Thyroid gland (tissue), 4 donors: ENCODE results near the gene SLITRK6.

ENCODE experiments used
- POLR2A ChIP-seq, 2 donors: fragments of 450-650 bp; IDR thresholded peaks; one replicate each; pipeline ENCODE4 v1.6.1; 2017; ENCODE audit warnings: antibody characterized with exemption in 2 of 2, mild to moderate bottlenecking in 2 of 2, moderate library complexity in 1 of 2
- TF ChIP-seq, protein P1 (sequence below), 6 experiments: fragments of 200-600 bp in 3 of 6; fragments of 450-650 bp in 3 of 6; sonication (generic) in 3 of 6; IDR thresholded peaks; one replicate each; pipeline ENCODE4 v1.5.1; 2016 to 2019; ENCODE audit warnings: antibody characterized with exemption in 6 of 6, mild to moderate bottlenecking in 2 of 6, inconsistent platforms in 1 of 6, moderate library complexity in 1 of 6

GRCh38 chr13:85833921-85834320 lies 34.7 kb upstream of the SLITRK6 start:
- no peak for TF ChIP-seq POLR2A (IDR thresholded peaks at IDR 0.05)
- TF ChIP-seq, protein P1, sequence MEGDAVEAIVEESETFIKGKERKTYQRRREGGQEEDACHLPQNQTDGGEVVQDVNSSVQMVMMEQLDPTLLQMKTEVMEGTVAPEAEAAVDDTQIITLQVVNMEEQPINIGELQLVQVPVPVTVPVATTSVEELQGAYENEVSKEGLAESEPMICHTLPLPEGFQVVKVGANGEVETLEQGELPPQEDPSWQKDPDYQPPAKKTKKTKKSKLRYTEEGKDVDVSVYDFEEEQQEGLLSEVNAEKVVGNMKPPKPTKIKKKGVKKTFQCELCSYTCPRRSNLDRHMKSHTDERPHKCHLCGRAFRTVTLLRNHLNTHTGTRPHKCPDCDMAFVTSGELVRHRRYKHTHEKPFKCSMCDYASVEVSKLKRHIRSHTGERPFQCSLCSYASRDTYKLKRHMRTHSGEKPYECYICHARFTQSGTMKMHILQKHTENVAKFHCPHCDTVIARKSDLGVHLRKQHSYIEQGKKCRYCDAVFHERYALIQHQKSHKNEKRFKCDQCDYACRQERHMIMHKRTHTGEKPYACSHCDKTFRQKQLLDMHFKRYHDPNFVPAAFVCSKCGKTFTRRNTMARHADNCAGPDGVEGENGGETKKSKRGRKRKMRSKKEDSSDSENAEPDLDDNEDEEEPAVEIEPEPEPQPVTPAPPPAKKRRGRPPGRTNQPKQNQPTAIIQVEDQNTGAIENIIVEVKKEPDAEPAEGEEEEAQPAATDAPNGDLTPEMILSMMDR (IDR thresholded peaks at IDR 0.05), result no peak
